ENCODE results near the gene CALM1.

The CALM1 gene

GRCh38 chr14:90375934-90376333, 20.9 kb upstream of the CALM1 start:
- TF ChIP-seq CTCF (IDR thresholded peaks at IDR 0.05; ENCODE audit: extremely low read depth, insufficient read depth, missing control alignments) = no peak
- in situ Hi-C loops (cut with MboI; ENCODE audit: low pct_unique_long_range_greater_than_20kb, low sequenced_read_pairs, unreplicated experiment) = no loop called here
- no peak for DNase-seq (ENCODE audit: low spot score)

- no peak for TF ChIP-seq CTCF (IDR thresholded peaks at IDR 0.05; ENCODE audit: extremely low read depth, insufficient read depth, missing control alignments)
- in situ Hi-C loops (cut with MboI; ENCODE audit: low pct_unique_long_range_greater_than_20kb, low sequenced_read_pairs, unreplicated experiment) = no loop called here
- no peak for DNase-seq (ENCODE audit: low spot score)
Measured at GRCh38 chr14:90378249-90378648, 18.6 kb upstream of the CALM1 start.

- in situ Hi-C loops (cut with MboI; ENCODE audit: low pct_unique_long_range_greater_than_20kb, low sequenced_read_pairs, unreplicated experiment) = no loop called here
- no peak for DNase-seq (ENCODE audit: low spot score)
- no peak for TF ChIP-seq CTCF (IDR thresholded peaks at IDR 0.05; ENCODE audit: extremely low read depth, insufficient read depth, missing control alignments)
Measured at GRCh38 chr14:90379106-90379505, 17.7 kb upstream of the CALM1 start.

GRCh38 chr14:90381011-90381786, 15.6 kb upstream of the CALM1 start:
- in situ Hi-C loops (cut with MboI; ENCODE audit: low pct_unique_long_range_greater_than_20kb, low sequenced_read_pairs, unreplicated experiment) = no loop called here
- DNase-seq (ENCODE audit: low spot score) = no peak
- no peak for TF ChIP-seq CTCF (IDR thresholded peaks at IDR 0.05; ENCODE audit: extremely low read depth, insufficient read depth, missing control alignments)

- no peak for DNase-seq (ENCODE audit: low spot score)
- in situ Hi-C loops (cut with MboI; ENCODE audit: low pct_unique_long_range_greater_than_20kb, low sequenced_read_pairs, unreplicated experiment) = no loop called here
- TF ChIP-seq CTCF (IDR thresholded peaks at IDR 0.05; ENCODE audit: extremely low read depth, insufficient read depth, missing control alignments) = no peak
Measured at GRCh38 chr14:90381999-90382451, 14.8 kb upstream of the CALM1 start.

GRCh38 chr14:90382491-90383125, 14.2 kb upstream of the CALM1 start:
- no peak for DNase-seq (ENCODE audit: low spot score)
- in situ Hi-C loops (cut with MboI; ENCODE audit: low pct_unique_long_range_greater_than_20kb, low sequenced_read_pairs, unreplicated experiment) = no loop called here
- TF ChIP-seq CTCF (IDR thresholded peaks at IDR 0.05; ENCODE audit: extremely low read depth, insufficient read depth, missing control alignments) = no peak
